ENCODE measurements around the gene ZNF213. TPM values are rescaled to one million over a fixed set of nuclear protein-coding genes. Genes with fewer than 3 reads are reported as not detected.

Gene ZNF213
- total and polyA plus RNA-seq, 2 experiments from 2014 or later = 2.9 to 10.4 TPM

GRCh38 chr16:3120435-3120834 lies 14.4 kb upstream of the ZNF213 start (continued):
- TF ChIP-seq CTCF (conservative IDR thresholded peaks at IDR 0.05; ENCODE audit: low read depth in 2 of 2) = no peak
- TF ChIP-seq REST (IDR thresholded peaks at IDR 0.05; ENCODE audit: unreplicated experiment) = no peak
- TF ChIP-seq EZH2 (IDR thresholded peaks at IDR 0.05; ENCODE audit: low read depth, unreplicated experiment) = no peak
- TF ChIP-seq ZNF331 (CRISPR knock-in tag; IDR thresholded peaks at IDR 0.05; ENCODE audit: low read depth) = no peak
- no peak for TF ChIP-seq CREB1 (CRISPR knock-in tag; IDR thresholded peaks at IDR 0.05; ENCODE audit: low read depth)
- TF ChIP-seq JUNB (IDR thresholded peaks at IDR 0.05; ENCODE audit: unreplicated experiment) = no peak

- H4K20me1 ChIP-seq (replicated peaks; ENCODE audit: insufficient read depth) = peaks cover 10% of the 10 kb centered on the region; the same call in 1 of the 2 replicates
- peaks cover 24% of the 10 kb centered on the region for H3K4me1 Mint-ChIP-seq
- no peak overlapping the region for H3K27ac Mint-ChIP-seq
- no peak overlapping the region; the same call in 2 of the 3 replicates for H3K4me3 Mint-ChIP-seq
- no peak overlapping the region for H3K27ac ChIP-seq (ENCODE audit: low read depth)
- H3K4me1 ChIP-seq (ENCODE audit: insufficient read depth) = peaks cover 20% of the 10 kb centered on the region
- H3F3A ChIP-seq (replicated peaks; ENCODE audit: low read depth) = peaks cover 35% of the 10 kb centered on the region
- DNase-seq (ENCODE audit: low spot score) (no peak), ATAC-seq (no peak)
- peaks cover 24% of the 10 kb centered on the region for H3K36me3 Mint-ChIP-seq (ENCODE audit: low read depth)
- no peaks in the 10 kb centered on the region for H3K27me3 ChIP-seq (ENCODE audit: insufficient read depth)
- H3K4me3 ChIP-seq = no peak overlapping the region
- H3K36me3 ChIP-seq (ENCODE audit: insufficient read depth) = peaks cover 8% of the 10 kb centered on the region; the same call in 1 of the 2 replicates
- H2AFZ ChIP-seq = no peak overlapping the region
- no peaks in the 10 kb centered on the region for H3K79me2 ChIP-seq (replicated peaks; ENCODE audit: insufficient read depth)
- no peak overlapping the region for H3K4me2 ChIP-seq
- peaks cover 13% of the 10 kb centered on the region for H3K27me3 Mint-ChIP-seq (ENCODE audit: insufficient read depth, low read depth, poor library complexity)
- H3K9me2 ChIP-seq (ENCODE audit: insufficient read depth) = no peaks in the 10 kb centered on the region
- peaks cover 2% of the 10 kb centered on the region; the same call in 2 of the 3 replicates for H3K9me3 Mint-ChIP-seq
- TF ChIP-seq POLR2AphosphoS5 (IDR thresholded peaks at IDR 0.05; ENCODE audit: low read depth) = no peak
- no peak for TF ChIP-seq ZNF114 (CRISPR knock-in tag; IDR thresholded peaks at IDR 0.05)
- no peak for TF ChIP-seq ZNF331 (CRISPR knock-in tag; IDR thresholded peaks at IDR 0.05; ENCODE audit: low read depth)
- no peak for TF ChIP-seq CREB1 (CRISPR knock-in tag; IDR thresholded peaks at IDR 0.05; ENCODE audit: low read depth)
- TF ChIP-seq EZH2 (IDR thresholded peaks at IDR 0.05; ENCODE audit: low read depth, unreplicated experiment) = no peak
- TF ChIP-seq REST (IDR thresholded peaks at IDR 0.05; ENCODE audit: unreplicated experiment) = no peak
- TF ChIP-seq NANOG (IDR thresholded peaks at IDR 0.05; ENCODE audit: borderline replicate concordance) = no peak
- no peak for TF ChIP-seq STAT1 (IDR thresholded peaks at IDR 0.05; ENCODE audit: unreplicated experiment)
- TF ChIP-seq EZH2phosphoT487 (IDR thresholded peaks at IDR 0.05; ENCODE audit: unreplicated experiment) = no peak
These were observed 12.9 kb upstream of the ZNF213 start for GRCh38 chr16:3121851-3122467.
